NCI-H748 (cell line): ENCODE data around the gene GCN1.

ENCODE experiments used
- DNase-seq: peaks from one replicate; lab custom pipeline; 2025; ENCODE audit not compliant: unreplicated experiment; lab: John Stamatoyannopoulos, UW

GCN1 gene

DNA sequence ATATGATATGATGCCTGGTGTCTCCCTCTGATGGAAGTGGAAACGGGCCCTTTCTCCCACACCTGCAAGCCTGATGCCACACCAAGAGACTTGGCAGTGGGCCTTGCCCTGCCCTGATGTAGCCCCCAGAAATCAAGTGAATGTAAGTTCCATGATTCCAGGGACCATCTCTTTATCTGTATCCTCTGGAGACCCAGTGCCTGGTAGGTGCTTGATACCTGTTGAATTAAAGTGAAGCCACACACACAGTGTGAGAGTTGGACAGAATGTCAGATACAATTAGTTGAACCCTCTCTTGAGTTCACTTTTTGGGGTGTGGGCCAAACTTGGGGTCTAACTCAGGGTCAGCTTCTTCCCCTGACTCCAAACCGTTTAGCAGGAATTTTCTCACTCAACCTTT lies 73.2 kb downstream of the GCN1 start:
- no peak for DNase-seq

DNA sequence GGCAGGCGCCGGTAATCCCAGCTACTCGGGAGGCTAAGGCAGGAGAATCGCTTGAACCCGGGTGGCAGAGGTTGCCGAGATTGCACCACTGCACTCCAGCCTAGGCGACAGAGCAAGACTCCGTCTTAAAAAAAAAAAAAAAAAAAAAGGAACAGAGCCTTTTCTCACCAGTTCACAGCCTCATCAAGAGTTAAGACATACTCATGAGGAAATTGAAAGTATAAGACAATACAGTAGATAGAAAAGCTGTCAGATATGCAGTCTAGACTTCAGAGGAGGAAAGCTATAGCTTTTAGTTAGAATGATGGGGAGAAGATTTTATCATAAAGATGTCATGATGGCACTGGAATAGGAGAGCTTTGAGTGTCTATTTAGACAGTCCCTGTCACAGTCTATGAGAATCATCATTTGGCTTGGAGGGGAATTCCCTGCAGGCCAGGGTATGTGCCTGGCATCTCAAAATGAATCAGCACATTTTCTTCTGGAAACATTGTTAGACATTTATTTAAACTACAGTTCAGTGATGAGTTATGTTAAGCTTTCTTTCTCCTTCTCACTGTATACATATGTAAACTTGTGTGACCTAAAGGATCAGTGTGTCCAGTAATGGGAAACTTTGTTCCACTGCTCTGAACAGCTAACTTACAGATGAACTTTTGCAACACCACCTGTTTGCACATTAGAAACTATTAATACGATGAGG lies 75.1 kb downstream of the GCN1 start:
- DNase-seq = no peak

DNA sequence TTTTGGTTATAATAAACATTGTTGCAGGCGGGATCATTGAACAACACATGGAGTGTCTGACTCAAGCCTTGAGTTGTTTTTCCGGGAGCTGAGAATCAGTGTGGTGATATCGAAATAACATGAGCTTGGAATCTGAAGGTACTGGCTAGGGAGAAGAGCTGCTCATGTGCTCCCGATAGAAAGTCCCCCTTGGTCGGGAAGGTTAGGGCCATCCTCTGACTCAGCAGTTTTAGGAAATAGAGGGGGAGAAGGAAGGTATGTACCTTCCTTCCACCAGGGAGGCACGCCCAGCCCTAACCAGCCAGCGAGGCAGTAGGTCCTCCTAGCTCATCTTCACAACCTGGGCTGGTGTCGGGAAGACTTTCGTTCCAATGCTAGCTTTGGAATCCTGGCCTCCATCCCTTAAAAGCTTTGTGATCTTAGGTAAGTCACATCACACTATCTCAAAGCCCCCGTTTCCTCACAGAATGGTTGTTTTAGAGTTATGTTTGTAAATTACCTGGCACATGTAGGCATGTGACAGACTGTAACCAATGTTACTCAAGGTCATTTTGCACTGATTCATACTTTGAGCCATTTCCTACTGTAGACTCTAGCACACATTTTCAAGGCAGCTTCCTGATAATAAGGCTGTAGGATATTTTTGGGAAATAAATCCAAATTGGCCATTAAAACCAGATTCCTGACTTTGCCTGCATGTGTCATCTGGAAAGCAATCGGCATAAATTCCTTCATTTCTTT lies 76.0 kb downstream of the GCN1 start:
- DNase-seq = peak; percentile 53

DNA sequence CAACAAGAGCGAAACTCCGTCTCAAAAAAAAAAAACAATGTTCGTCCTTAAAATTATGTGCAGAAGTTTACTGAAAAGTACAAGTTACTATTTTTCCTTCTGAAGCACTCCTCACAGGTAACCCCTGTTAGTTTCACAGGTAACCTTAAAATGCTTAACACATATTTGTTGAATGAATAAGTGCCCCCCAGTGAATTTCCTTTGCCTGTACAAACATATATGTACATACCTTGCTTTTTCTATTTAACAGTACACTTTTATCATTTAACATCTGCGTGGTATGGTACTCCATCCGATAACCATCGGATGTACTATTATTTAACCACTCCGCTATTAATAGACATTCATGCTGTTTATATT lies 76.6 kb downstream of the GCN1 start:
- DNase-seq = no peak

DNA sequence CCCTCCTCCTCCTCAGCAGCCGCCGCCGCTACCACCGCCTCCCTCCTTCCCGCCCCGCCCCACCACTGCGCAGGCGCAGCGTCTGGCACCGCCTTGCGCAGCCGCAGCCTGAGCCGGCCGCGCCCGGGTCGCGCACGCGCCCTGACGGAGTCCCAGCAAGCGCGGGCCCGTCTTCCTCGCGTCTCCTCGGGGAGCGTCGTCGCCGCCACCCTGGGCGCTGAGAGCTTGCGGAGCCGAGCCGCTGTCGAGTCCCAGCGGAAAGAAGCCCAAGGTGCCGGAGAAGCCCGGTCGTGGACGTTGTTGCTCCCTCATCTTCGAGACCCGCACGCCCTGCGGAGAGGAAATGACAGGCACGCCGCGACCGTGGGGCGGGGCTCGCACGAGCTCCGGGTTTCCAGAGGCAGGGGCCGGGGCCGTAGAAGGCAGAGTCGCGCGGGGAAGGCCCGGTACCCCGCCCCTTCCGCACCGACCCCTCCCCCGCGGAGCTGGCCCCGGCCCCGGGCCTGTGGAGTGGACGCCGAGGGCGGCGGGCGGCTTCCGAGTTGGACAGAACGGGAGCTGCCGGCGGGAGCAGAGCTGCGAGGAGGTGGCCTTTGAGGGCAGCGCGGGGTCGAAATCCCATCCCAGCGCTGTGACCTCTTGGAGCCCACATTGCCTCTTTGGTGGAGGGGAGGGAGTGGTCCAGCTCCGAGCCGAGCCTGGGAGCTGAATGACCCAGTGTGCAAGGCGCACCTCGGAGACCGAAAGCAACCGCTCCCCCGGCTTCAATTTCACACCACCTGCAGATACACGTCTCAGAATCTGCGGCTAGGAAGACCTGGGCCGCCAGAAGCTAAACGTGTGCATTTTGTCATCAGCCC lies 77.5 kb downstream of the GCN1 start:
- peak; percentile 93 for DNase-seq

DNA sequence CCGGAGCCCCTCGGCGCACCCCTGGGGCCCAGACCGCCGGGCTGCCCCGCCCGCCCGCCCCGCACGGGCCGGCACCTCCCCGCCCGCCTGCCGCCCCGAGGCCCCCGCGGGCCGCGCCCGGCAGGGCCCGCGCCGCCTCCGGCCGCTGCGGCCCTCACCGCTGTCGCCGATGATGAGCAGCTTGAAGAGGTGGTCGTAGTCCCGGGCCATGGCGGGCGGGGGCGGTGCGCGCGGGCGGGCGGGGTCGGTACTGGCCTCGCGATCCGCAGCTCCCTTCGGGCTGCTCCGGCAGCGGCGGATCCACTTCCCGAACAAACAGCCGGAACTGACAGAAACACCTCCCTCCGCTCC lies 78.1 kb downstream of the GCN1 start, which contains the start of gene RAB35:
TSS of gene RAB35 (minus strand) at position 313 of the 351 bp plus-strand sequence. CDS start at position 210, 103 bp downstream.
- no peak for DNase-seq

DNA sequence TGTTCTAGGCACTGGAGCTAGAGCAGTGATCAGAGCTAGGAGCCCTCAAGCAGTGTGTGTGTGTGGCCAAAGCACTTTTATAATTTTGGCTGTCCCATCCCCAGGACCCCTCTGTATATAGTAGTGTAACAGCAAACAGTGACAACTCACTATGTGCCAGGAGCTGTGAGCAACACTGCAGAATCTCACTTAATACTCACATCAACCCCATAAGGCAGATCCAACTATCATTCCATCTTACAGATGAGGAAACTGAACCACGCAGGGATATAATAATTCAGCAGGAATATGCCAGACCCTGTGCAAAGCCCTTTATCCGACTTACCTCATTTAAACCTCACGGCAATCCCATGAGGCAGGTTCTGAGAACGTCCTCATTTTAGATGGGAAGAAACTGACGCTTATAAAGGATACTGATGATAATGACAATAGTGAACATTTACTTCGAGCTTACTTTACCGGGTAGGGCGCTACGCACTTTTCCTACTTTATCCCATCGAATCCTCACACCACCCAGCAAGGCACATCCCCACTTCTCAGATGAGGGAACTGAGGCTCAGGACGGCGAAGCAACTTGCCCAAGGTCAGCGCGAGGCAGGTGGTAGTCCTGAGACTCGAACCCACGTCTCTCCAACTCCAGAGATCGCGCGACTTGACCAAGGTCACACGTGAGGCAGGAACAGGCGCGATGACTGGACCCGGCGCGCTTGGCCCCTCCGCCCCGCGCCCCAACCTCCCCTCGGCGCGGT lies 78.6 kb downstream of the GCN1 start:
- peak; percentile 53 for DNase-seq

DNA sequence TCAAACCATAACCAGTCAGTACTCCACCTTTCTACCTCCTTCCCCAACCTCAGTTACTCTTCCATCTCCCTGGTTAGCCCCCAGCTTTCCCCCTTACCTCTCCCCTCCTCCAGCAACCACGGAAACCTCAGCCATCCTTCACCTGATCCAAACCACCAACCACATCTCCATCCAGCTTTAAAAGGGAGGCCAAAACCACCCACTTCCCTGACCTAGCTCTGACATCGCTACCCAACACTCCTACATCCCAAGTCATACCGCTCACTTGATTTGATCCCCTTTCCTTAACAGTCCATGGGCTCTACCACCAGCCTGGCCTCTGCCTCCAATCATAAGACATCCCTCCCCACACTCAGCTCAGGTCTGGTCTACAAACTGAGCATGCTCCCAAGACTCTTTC lies 79.4 kb downstream of the GCN1 start:
- no peak for DNase-seq

DNA sequence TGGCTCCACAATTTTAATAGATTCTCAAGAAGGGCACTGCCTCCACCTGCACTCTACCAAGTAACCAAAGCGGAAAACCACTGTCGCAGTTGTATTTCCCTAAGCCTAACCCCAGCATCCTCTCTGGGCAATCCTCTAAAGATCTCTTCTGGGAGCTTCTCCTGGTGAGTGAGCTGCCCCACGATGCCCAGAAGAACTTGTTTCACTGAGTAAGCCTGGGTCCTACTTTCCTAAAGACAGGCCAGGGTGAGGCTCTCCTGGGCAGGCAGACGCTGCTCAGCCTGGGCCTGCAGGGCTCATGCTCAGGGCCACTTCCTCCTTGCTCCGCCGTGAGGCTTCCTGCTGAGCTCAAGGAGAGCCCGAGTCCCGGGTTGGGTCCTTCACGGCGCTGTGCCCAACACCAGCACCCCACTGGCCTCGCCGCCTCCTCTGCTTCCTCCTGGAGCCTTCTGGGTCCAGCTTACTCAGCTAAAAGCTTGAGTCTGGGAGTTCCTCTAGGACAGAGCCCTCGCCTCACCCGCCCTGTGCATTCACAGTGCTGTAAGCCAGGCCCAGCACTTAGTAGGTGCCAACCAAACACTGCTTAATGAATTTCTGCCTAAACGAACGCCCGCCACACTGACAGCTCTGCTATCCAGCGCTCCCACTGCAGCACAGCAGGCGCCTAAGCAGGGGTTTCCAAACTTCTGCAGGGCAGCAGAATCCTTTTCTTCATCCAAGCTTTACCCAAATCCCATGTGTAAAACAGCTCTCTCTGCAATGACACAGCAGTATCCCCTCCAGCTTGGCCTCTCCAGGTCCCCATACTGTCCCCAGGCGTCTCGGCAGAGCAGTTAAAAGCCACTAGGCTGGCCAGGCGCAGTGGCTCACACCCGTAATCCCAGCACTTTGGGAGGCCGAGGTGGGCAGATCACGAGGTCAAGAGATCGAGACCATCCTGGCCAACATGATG lies 83.7 kb downstream of the GCN1 start:
- DNase-seq = no peak

DNA sequence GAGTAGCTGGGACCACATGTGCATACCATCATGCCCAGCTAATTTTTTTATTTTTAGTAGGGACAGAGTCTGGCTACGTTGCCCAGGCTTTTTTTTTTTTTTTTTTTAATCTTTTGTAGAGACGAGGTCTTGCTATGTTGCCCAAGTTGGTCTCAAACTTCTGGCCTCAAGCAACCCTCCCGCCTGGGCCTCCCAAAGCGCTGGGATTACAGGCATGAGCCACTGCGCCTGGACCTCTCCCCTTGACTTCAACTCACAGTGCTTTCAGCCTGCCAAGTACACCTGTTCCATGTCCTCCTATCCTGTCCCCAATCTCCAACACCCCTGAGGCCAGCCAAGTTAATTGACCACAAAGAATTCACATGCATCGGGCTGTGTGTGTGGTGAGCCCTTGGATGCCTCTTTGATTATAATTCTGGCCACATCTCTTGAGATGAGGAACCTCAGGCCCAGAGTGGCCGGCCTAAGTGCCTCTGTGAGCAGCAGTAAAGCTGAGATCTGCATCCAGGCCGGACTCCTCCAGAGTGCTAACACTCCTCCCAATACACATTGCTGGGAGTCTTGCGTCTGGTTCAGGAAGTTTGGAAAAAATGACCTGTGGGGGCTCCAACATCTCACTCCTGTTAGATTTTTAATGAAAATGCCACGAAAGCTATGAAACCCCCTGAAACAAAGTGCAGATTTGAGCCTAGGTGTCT lies 84.8 kb downstream of the GCN1 start:
- DNase-seq = no peak

DNA sequence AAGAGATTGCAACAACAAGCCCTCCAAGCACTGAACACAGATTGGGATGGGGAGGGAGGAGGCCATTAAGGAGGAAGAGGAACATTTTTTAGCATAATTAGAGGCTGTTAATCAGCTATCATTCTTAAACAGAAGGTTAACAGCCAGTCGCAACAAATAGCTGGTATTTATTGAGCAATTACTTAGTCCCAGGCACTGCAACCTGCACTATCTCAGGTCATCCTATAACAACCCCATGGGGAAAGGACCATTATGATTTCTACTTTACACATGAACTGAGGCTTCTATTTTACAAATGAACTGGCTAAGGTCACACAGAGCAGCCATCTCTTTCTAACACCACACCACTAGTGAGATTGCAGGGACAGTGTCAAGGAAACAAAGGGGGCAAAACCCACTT lies 88.4 kb downstream of the GCN1 start:
- DNase-seq = no peak

DNA sequence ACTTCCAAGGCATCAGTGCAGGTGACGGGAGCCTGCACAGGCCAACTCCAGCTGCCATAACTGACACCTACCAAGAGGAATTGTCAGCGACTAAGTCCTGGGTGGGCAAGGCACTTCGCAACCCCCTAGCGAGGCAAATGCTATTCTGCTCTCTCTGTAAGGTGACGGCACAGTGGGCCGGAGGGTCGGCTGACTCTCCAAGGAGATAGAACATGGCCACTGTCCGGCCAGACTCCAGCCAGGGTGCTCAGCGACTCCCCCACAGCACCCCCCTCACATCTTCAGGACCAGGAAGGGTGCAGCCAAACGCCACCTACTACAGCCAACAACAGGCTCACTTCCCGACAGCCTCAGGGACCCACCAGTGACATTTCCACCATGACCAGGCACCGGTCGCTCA lies 91.1 kb downstream of the GCN1 start:
- DNase-seq = no peak

DNA sequence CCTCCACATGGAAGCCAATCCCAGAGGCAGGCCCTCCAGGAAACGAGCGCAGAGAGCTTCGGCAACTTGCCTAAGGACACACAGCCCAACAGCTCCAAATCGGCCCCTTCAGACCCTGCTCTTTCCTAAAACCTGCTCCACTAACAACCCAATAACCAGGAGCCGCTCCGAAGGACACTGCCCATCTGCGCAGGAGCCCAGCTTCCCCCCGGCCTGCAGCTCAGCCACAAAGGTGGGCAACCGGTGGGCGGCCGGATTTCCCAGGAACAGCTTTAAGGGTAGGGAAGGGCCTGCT lies 91.5 kb downstream of the GCN1 start:
- no peak for DNase-seq

DNA sequence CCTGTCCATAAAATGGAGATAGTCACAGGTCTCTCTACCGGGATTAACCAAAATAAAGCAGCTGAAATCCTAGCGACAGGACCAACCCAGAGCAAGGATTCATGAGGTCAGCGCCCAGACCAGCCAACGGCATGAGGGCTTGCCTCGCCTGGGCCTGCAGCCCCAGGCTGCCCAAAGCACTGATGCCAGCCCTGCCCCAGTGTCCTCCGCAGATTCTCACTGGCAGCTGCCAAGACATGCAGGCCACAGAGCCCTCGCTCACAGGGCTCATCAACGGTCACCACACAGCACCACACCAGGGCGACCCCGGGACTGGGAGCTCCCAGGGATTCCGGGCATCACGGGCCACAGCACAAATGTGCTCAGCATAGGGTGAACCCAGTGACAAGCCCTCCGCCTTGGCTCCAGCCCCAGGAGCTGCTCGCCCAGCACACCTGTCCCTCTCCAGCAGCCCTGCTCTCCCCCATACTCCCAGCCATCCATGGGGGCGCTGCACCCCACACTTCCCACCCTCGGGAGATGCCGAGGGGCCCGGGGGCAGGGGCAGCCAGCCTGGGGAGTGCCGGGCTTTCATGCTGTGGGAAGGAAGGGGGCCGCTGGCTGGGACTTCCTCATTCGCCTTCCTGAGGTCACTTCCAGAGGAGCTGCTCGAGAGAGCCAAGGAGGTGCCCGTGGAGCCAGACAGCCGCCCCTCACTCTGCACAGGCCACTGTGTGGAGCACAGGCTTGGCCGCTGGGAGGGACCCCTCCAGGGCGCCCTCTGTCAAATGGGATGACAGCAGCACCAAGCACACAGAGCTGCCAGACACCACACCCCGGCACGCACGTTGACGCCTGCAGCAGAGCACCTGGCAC lies 92.1 kb downstream of the GCN1 start:
- DNase-seq = no peak

DNA sequence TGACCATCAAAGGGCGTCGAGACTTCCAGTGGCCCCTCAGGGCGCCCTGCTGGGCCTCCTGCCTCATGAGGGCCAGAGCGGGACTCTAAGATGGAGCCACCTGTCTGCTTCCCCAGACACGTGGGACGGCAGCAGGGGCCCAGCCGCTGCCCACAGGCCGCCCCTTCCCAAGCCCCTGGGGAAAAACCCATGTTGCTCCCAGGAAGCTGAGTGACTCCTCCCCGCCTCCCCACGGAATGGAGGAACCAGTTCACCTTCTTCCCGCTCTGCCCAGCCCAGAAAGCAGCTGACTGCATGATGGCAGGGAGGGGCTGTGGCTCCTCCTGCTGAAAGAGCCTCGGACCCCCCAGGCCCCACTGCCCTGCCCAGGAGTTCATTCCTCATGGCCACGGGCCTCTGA lies 92.9 kb downstream of the GCN1 start:
- no peak for DNase-seq

DNA sequence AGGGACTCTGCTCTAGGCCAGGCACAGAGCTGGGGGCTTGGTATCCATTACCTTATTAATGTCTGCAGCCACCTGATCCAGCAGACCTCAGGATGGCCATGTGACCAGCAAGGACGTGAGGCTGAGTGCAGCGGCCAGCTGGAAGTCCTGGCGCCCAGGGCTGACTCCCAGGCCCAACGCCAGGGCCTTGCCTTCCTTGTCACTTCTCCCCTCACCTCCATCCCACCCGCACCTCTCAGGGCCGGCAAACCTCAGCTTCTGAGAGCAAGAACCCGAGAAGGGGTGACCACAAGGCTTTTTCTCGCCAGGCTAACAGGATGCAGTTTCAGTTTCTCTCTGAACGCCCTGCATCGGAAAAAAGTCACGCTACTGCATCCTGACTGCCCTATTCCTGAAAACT lies 93.3 kb downstream of the GCN1 start:
- no peak for DNase-seq

DNA sequence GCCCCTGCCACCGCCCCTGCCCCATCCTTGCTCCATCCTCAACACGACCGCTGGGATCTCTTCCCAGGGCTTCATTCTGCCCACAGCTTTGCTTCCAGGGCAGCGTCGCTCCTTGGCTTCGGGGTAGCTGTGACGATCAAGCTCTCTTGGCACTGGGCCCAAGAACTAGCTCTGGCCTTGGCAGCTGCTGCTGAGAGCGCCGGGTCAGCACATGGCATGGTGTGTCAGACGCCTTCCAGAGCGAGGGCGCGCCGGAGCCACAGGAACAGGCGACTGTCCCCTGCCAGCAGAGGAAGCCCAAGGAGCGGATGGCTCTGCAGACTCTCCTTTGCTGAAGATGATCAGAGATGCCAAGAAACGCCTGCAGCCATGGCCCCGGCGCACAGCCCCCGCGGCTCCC lies 93.9 kb downstream of the GCN1 start:
- no peak for DNase-seq

DNA sequence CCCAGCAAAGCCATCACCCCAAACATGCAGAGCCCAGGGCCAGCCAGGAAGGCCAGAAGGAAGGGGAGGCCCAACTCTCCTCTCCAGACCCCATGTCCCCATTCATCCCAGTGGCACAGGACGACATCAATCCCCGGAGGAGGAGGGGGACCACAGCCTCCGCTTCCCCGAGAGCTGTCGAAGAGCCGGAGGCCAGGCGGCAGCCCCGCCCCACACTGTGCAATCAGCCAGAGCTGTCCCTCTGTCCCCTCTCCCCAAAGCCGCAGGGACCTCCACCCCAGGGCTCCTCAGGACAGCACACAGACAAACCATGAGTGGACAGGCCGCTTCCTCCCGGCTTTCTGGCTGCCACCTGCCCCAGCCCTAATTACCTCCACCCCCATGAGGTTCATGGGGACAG lies 94.8 kb downstream of the GCN1 start:
- no peak for DNase-seq
